ENCODE measurements around the gene FBXL7.

DNA sequence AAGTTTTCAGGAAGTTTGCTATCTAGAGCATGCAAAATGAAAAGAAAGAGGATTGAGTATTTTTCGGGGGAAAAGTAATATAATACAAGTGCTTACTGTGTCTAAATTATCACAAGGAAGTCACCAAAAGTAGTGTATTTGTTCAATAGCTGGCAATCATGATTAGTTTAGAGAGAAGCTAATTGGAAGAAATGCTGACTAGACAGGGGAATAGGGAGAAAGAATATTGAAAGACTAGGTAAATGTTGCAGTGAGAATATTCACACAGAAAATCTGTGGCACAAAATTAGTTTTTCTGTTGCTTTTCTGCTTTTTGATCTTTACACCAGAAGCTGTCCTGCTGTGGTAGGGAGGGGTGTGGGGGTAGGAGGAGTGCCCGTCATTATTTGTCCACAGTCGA lies 440.9 kb downstream of the FBXL7 start:
- no peak for TF ChIP-seq CTCF (IDR thresholded peaks at IDR 0.05; ENCODE audit: low read depth, low read length, poor library complexity, severe bottlenecking)
- no peak for TF ChIP-seq EZH2phosphoT487 (IDR thresholded peaks at IDR 0.05; ENCODE audit: borderline replicate concordance, low read length)
